Thoracic aorta (tissue), 2 donors: ENCODE measurements around the gene CCDC33. TPM values are rescaled to one million over a fixed set of nuclear protein-coding genes. Genes with fewer than 3 reads are reported as not detected.
"Not testable (repeated sequence)": the region's sequence is repeated elsewhere in the genome, so short reads cannot be mapped to it uniquely, and the experiment has no call there.

Experiments used
- ATAC-seq: fragments of 150-250 bp; one replicate; pipeline ENCODE4 v1.8.0; 2017; ENCODE audit warnings: low read depth; ENCODE audit not compliant: insufficient number of reproducible peaks, low FRiP score
- DNase-seq: peaks from one replicate; pipeline ENCODE4 v3.0.0-alpha.2; 2020; ENCODE audit warnings: low spot score
- H3K27ac ChIP-seq, 2 donors: fragments of 200-600 bp; sonication (generic); 1 replicate in 1 of 2; 2 replicates in 1 of 2; pipeline ENCODE4 v1.5.1; 2016; ENCODE audit warnings: mild to moderate bottlenecking in 2 of 2, moderate library complexity in 2 of 2
- H3K27me3 ChIP-seq: fragments of 200-600 bp; sonication (generic); replicated peaks from 2 replicates; pipeline ENCODE4 v1.6.0; 2016; ENCODE audit warnings: mild to moderate bottlenecking; ENCODE audit not compliant: insufficient read depth
- H3K36me3 ChIP-seq: fragments of 200-600 bp; sonication (generic); one replicate; pipeline ENCODE4 v1.5.1; 2016
- H3K4me1 ChIP-seq, 2 donors: fragments of 200-600 bp; sonication (generic); 1 replicate in 1 of 2; 2 replicates in 1 of 2; pipeline versions ENCODE4 v1.5.1 to v1.6.0; 2016; ENCODE audit warnings: low read depth in 2 of 2, mild to moderate bottlenecking in 1 of 2; ENCODE audit not compliant: control insufficient read depth in 1 of 2
- H3K4me3 ChIP-seq: fragments of 200-600 bp; sonication (generic); 2 replicates; pipeline ENCODE4 v1.5.1; 2016; ENCODE audit warnings: mild to moderate bottlenecking
- H3K9me3 ChIP-seq: fragments of 200-600 bp; sonication (generic); 2 replicates; pipeline ENCODE4 v1.5.1; 2016
- total RNA-seq, 2 donors: library from RNA; depleted of rRNA; stranded (reverse); fragments of >200 nt; gene quantifications; one replicate each; pipeline versions ENCODE4 v1.1.0 to v1.2.3, GENCODE V29; 2016
- TF ChIP-seq, protein P1 (sequence below): fragments of 200-600 bp; sonication (generic); IDR thresholded peaks from one replicate; pipeline ENCODE4 v1.5.1; 2019; ENCODE audit warnings: antibody characterized with exemption

The CCDC33 gene
- total RNA-seq, 2 donors from 2014 or later = not detected

DNA sequence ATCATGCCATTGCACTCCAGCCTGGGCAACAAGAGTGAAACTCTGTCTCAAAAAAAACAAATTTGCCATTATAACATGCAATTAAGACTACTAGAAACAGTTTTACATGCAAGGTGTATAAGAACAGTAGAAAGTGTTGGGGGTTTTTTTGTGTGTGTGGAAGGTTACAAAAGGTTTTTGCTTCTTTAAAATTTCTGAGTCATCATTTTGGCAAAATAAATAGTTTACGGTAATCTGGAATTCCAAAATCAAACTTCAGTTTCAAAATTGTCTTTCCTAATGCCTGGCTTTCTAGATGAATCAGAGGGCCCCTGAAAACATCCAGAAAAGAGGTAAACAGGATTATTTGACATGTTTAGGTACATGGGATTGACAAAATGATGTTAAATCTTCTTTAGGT, 124.7 kb downstream of the CCDC33 start:
- not testable (repeated sequence) for DNase-seq, H3K36me3 ChIP-seq, H3K27ac ChIP-seq, H3K4me1 ChIP-seq, H3K27me3 ChIP-seq, H3K9me3 ChIP-seq, ATAC-seq, H3K4me3 ChIP-seq

DNA sequence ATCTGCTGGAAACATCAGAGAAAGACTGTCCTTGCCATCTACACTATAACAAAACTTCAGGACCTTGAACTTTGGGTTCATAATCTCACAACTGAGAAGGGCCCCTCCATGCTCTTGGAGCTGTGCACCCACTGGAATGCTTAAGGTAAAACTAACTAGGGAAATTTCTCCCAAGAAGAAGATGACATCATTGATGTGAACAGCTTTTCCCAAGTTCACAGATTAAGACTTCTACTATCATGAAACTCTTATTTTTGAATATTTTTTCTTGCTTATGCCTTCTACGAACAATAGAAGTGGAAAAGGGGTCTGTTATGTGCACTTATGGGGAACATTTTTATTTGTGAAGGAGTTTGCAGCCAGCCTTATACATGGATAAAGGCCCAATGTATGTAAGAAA, 126.4 kb downstream of the CCDC33 start:
- DNase-seq (no peak), ATAC-seq (no peak)
- Histone ChIP-seq H3K36me3 (no peaks in the 10 kb centered on the region), H3K4me3 (no peak overlapping the region), H3K27me3 (peaks cover 5% of the 10 kb centered on the region), H3K9me3 (no peaks in the 10 kb centered on the region), H3K4me1 (peaks cover 0 to 10% of the 10 kb centered on the region in 2 donors), H3K27ac (no peak overlapping the region)
- TF ChIP-seq, protein P1, sequence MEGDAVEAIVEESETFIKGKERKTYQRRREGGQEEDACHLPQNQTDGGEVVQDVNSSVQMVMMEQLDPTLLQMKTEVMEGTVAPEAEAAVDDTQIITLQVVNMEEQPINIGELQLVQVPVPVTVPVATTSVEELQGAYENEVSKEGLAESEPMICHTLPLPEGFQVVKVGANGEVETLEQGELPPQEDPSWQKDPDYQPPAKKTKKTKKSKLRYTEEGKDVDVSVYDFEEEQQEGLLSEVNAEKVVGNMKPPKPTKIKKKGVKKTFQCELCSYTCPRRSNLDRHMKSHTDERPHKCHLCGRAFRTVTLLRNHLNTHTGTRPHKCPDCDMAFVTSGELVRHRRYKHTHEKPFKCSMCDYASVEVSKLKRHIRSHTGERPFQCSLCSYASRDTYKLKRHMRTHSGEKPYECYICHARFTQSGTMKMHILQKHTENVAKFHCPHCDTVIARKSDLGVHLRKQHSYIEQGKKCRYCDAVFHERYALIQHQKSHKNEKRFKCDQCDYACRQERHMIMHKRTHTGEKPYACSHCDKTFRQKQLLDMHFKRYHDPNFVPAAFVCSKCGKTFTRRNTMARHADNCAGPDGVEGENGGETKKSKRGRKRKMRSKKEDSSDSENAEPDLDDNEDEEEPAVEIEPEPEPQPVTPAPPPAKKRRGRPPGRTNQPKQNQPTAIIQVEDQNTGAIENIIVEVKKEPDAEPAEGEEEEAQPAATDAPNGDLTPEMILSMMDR = no peak

DNA sequence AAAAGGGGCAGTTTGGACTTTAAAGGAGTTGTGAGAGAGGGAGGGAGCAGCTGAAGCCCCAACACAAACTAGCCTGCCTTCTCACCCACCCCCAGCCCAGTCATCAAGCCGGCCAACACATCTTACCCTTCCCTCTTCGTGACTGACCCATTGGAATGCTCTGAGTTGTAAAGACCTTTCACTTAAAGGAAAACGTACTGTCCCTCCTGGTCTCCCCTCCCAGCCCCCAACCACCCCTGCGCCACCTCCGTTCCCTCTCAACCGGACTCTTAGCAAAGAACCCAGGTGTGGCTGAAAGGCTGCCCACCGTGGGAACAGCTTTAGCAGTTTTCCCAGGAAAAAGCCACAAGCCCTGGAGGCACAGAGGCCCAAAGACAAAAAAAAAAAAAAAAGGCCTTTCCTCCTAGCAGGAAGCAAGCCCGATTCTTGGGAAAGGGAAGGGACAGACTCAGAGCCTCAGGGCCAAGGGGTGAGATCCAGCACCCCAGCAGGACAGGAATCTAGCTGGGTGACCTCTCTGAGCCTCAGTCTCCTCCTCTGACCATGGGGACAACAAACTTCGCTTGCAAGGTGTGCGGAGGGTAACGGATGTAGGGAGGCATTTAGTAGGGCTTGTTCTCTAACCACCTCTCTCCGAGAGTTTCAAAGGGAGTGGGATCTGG, 128.9 kb downstream of the CCDC33 start:
- H3K27ac ChIP-seq = no peak overlapping the region
- peak overlapping the region; percentile 71 for H3K4me3 ChIP-seq
- H3K36me3 ChIP-seq = no peaks in the 10 kb centered on the region
- DNase-seq = no peak
- no peaks in the 10 kb centered on the region for H3K9me3 ChIP-seq
- H3K4me1 ChIP-seq = peaks cover 0 to 10% of the 10 kb centered on the region in 2 donors
- ATAC-seq = no peak
- peaks cover 5% of the 10 kb centered on the region for H3K27me3 ChIP-seq
- TF ChIP-seq, protein P1 = no peak

DNA sequence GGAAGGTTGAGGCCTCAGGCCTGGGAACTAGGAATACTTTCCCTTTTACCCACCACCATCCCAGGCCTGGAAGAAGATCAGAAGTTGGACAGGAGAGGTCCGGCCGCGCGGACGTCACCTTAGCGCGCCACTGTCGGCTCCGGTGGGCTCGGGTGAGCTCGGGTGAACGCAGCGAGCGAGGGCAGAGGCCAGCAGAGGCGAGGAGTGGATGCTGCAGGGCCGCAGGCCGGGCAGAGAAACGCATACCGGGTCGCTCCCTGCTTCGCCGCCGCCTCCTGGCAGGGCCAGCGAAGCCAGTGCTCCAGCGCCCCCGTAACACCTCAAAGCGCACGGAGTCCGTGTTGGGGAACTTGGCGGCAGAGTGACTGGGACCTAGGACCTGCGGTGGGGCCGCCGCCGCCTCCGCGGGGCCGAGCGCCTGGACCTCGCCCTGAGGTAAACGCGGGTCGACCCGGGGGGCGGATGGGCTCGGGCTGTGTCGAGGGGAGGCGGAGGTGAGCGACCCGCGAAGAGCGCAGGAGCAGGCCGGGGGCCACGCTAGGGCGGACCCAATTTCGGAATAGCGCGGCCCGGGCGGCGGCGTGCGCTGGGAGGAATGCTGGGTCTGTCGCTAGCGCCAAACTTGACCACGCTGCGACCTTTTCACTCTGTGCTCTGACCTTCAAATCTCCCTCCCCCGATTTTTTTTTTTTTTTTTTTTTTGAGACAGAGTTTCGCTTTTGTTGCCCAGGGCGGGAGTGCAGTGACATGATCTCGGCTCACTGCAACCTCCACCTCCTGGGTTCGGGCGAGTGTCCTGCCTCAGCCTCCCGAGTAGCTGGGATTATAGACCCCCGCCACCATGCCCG, 129.7 kb downstream of the CCDC33 start:
- Histone ChIP-seq H3K27me3 (peaks cover 5% of the 10 kb centered on the region), H3K4me1 (peaks cover 0 to 10% of the 10 kb centered on the region in 2 donors), H3K4me3 (peak overlapping the region; percentile 71), H3K9me3 (no peaks in the 10 kb centered on the region), H3K27ac (no peak overlapping the region), H3K36me3 (no peaks in the 10 kb centered on the region)
- TF ChIP-seq, protein P1 = no peak
- DNase-seq = no peak
- peak; percentile 25 for ATAC-seq

DNA sequence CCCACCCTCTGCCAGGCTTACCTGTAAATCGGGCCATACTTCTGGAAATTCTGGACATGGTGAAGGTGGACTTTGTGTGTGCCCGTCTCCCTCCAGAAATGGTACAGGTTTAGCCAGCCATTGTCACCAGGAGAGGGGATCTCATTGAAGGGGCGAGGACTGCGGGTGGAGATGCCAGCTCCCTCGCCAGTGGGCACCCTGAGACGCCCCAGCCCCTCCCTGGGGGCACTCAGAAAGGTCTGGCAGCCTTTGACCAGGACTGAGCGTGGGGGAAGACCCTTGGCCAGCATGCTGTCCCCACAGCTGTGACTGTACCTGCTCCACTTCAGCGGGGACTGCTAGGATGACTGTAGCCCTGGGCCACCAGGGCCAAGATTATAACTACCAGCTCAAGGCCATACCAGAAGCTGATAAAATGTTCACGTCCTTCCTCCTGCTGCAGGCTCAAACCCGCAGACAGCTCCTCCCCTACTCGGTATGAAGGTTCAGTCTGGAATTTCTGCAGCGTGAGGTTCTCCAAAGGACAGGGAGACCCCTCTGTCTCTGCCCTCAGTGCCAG, 131.2 kb downstream of the CCDC33 start, which contains the start of gene CYP11A1:
Gene CYP11A1 (minus strand): TSS at position 351 of the 559 bp plus-strand sequence. CDS start 61 bp downstream, at position 290.
- DNase-seq (no peak), ATAC-seq (no peak)
- no peak within 1 kb of the TSS for H3K4me3 ChIP-seq
- peaks cover 0 to 10% of the 10 kb centered on the region in 2 donors for H3K4me1 ChIP-seq
- H3K27ac ChIP-seq = no peak within 1 kb of the TSS
- H3K27me3 ChIP-seq = peaks cover 5% of the 10 kb centered on the region
- TF ChIP-seq, protein P1 = no peak
- no peaks in the 10 kb centered on the region for H3K36me3 ChIP-seq
- no peaks in the 10 kb centered on the region for H3K9me3 ChIP-seq
